Retinal pigment epithelial cell (primary cell): Measurements from ENCODE around the gene CPT1A.

Source experiments
- DNase-seq: peaks from one replicate; pipeline ENCODE4 v3.0.0-alpha.2; 2010; ENCODE audit warnings: low read depth
- H3K4me3 ChIP-seq: 2 replicates; pipeline ENCODE4 v1.5.1; 2011; ENCODE audit warnings: mild to moderate bottlenecking, low read length, control low read depth, moderate library complexity
- CTCF ChIP-seq: conservative IDR thresholded peaks from 2 replicates; pipeline ENCODE4 v1.5.1; 2011; ENCODE audit warnings: low read depth, low read length, control low read depth, inconsistent platforms

Gene CPT1A

GRCh38 chr11:68770781-68771180 lies 70.9 kb downstream of the CPT1A start:
- H3K4me3 ChIP-seq, result no peak overlapping the region
- no peak for DNase-seq
- TF ChIP-seq CTCF, result no peak

GRCh38 chr11:68767672-68768071 lies 74.0 kb downstream of the CPT1A start:
- DNase-seq, result no peak
- H3K4me3 ChIP-seq, result no peak overlapping the region
- no peak for TF ChIP-seq CTCF

GRCh38 chr11:68766786-68767185 lies 74.9 kb downstream of the CPT1A start:
- no peak overlapping the region for H3K4me3 ChIP-seq
- TF ChIP-seq CTCF, result no peak
- DNase-seq, result no peak

- no peak for TF ChIP-seq CTCF
These were observed 77.0 kb downstream of the CPT1A start for GRCh38 chr11:68764746-68765145.

GRCh38 chr11:68763926-68764657 lies 77.6 kb downstream of the CPT1A start:
- no peak for DNase-seq
- no peak overlapping the region for H3K4me3 ChIP-seq
- TF ChIP-seq CTCF, result peak; percentile 12

More at GRCh38 chr11:68764746-68765145, 77.0 kb downstream of the CPT1A start:
- no peak for DNase-seq
- H3K4me3 ChIP-seq, result no peak overlapping the region

GRCh38 chr11:68763181-68763721 lies 78.5 kb downstream of the CPT1A start:
- H3K4me3 ChIP-seq, result no peak overlapping the region
- DNase-seq, result no peak
- TF ChIP-seq CTCF, result no peak

- H3K4me3 ChIP-seq, result no peak overlapping the region
- no peak for TF ChIP-seq CTCF
- no peak for DNase-seq
These were observed 79.2 kb downstream of the CPT1A start for GRCh38 chr11:68762481-68762880.
